Measurements from ENCODE around the gene OR8B8.
"Not testable (repeated sequence)": the region's sequence is repeated elsewhere in the genome, so short reads cannot be mapped to it uniquely, and the experiment has no call there.

The OR8B8 gene

GRCh38 chr11:124467381-124467927, 22.0 kb upstream of the OR8B8 start:
- ChIA-PET CTCF (no interaction called here), POLR2A (no interaction called here)
- no peak for DNase-seq (ENCODE audit: low read depth, low spot score)
- no peak overlapping the region for H3K4me3 ChIP-seq (ENCODE audit: low read depth, low read length)
- no peak for TF ChIP-seq CTCF (IDR thresholded peaks at IDR 0.05; ENCODE audit: insufficient read depth, low read length, missing control alignments)

- no peak overlapping the region for H3K4me3 ChIP-seq (ENCODE audit: low read depth, low read length)
- no peak for DNase-seq (ENCODE audit: low read depth, low spot score)
- ChIA-PET CTCF (no interaction called here), POLR2A (no interaction called here)
- TF ChIP-seq CTCF (IDR thresholded peaks at IDR 0.05; ENCODE audit: insufficient read depth, low read length, missing control alignments): no peak
Measured at GRCh38 chr11:124465368-124465767, 19.9 kb upstream of the OR8B8 start.

GRCh38 chr11:124463990-124464389, 18.5 kb upstream of the OR8B8 start:
- no peak for TF ChIP-seq CTCF (IDR thresholded peaks at IDR 0.05; ENCODE audit: insufficient read depth, low read length, missing control alignments)
- DNase-seq (ENCODE audit: low read depth, low spot score): no peak
- ChIA-PET POLR2A (no interaction called here), CTCF (no interaction called here)
- H3K4me3 ChIP-seq (ENCODE audit: low read depth, low read length): no peak overlapping the region

GRCh38 chr11:124463324-124463723, 17.8 kb upstream of the OR8B8 start:
- POLR2A ChIA-PET: no interaction called here
- no peak for TF ChIP-seq CTCF (IDR thresholded peaks at IDR 0.05; ENCODE audit: insufficient read depth, low read length, missing control alignments)
- no peak for DNase-seq (ENCODE audit: low read depth, low spot score)
- H3K4me3 ChIP-seq (ENCODE audit: low read depth, low read length): no peak overlapping the region
- CTCF ChIA-PET: no interaction called here

- no peak overlapping the region for H3K4me3 ChIP-seq (ENCODE audit: low read depth, low read length)
- no peak for DNase-seq (ENCODE audit: low read depth, low spot score)
- TF ChIP-seq CTCF (IDR thresholded peaks at IDR 0.05; ENCODE audit: insufficient read depth, low read length, missing control alignments): no peak
- POLR2A ChIA-PET: no interaction called here
- CTCF ChIA-PET: no interaction called here
Measured at GRCh38 chr11:124460459-124460858, 15.0 kb upstream of the OR8B8 start.

- POLR2A ChIA-PET; CTCF ChIA-PET; H3K4me3 ChIP-seq (ENCODE audit: low read depth, low read length); DNase-seq (ENCODE audit: low read depth, low spot score): not testable (repeated sequence)
Measured at GRCh38 chr11:124459379-124459778, 13.9 kb upstream of the OR8B8 start.

- POLR2A ChIA-PET: no interaction called here
Measured at GRCh38 chr11:124454552-124454951, 9.1 kb upstream of the OR8B8 start.

More at GRCh38 chr11:124454552-124454951, 9.1 kb upstream of the OR8B8 start:
- TF ChIP-seq CTCF (IDR thresholded peaks at IDR 0.05; ENCODE audit: insufficient read depth, low read length, missing control alignments): no peak
- no peak overlapping the region for H3K4me3 ChIP-seq (ENCODE audit: low read depth, low read length)
- no peak for DNase-seq (ENCODE audit: low read depth, low spot score)
- CTCF ChIA-PET: no interaction called here
